HG02623 (cell line): ENCODE data around the gene PDXDC1.
"Not testable (repeated sequence)": the region's sequence is repeated elsewhere in the genome, so short reads cannot be mapped to it uniquely, and the experiment has no call there.

Experiments used
- ATAC-seq: cut with Tn5 transposase; IDR thresholded peaks from one replicate; pipeline ENCODE4 v1.9.1; 2021; ENCODE audit warnings: moderate library complexity; ENCODE audit not compliant: unreplicated experiment

PDXDC1 gene

DNA sequence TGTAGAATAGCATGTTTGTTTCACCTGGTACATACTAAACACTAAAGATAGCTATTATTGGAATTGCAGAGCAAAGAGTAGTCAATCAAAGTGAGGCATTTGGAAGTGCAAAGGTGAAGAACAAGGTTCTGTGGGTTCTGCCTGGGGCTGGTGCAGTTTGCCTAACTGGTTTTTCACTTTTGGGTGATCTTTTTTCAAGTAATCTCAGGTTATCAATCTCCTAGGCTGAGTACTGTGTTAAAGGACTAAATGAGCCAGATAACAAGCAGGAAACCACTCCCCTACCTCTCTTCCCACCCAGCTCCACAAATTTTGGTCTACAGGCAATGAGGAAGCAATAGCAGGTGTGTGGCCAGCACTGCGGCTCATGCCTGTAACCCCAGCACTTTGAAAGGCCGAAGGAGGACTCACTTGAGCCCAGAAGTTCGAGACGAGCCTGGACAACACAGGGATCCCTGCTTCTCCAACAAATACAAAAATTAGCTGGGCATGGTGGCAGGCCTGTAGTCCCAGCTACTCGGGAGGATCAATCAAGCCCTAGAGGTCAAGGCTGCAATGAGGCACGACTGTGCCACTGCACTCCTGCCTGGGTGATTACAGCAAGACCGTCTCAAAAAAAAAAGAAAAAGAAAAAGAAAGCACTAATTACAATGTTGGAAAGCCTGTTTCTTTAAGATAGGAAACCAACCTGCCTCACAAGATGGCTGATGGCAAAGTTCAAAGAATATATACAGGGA, 83.0 kb downstream of the PDXDC1 start:
- ATAC-seq, result no peak

DNA sequence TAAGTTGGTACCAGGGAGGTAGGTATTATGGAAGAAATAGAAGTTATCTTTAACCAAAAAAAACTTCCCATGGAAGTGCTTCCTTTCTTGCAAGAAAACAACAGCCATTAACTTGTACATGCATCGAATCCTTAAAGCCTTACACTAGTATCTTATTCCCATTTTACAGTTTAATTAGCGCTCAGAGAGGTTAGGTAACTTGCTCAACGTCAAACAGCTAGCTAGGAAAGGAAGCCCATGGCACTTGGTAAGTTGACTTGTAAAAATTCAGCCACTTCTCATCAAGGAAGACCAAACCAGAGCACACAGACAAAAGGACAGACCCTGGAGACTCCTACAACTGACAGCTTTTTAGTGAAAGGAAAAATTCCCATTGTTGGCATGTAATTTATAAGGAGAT, 84.5 kb downstream of the PDXDC1 start:
- ATAC-seq, result no peak

DNA sequence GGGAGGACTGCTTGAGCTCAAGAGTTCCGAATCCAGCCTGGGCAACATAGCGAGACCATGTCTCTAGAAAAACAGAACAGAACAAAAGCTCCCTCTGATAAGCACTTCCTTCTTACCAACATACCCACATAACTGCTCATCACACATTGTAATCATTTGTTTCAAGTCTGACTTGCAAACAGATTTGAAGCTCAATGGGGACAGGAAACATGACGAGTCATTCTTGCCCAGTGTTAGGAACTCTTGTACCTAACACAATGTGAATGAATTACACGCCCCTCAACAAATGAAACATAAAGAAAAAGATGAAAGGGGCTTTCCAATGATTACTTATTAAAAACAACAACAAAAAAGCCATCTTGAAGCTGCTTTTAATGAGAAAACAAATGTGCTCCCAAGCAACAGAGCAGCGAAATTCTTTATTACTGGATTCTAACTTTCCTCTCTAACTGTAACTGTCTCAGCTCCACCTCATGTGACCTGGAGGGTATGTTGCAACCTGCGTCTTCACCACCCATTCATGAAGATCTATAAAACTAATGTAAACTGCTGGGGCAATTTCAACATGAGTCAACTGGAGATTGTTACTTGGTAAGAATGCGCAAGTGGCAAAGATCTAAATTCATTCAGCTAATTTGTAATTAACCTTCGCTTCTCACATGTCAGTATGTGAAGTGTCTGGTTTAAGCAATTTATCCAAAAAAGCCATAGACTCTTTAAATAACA, 87.4 kb downstream of the PDXDC1 start:
- not testable (repeated sequence) for ATAC-seq

DNA sequence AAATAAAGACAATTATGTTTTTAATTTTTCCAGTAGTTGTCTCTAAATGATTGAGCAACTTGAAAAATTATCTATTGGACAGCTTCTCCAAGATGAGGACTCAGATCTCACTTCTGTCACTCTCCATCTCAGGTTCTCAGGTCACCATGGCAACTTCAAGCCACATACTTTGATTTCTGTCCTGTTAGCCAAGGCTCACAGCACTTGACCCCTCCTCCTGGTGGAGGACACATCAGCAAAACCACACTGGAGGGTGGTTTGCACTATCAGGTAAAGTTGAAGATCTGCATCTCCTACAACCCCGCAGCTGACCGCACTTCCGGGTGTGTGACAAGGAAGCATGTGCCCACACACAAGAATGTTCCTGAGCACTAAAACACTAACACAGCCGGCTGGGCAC, 91.1 kb downstream of the PDXDC1 start:
- ATAC-seq, result not testable (repeated sequence)

DNA sequence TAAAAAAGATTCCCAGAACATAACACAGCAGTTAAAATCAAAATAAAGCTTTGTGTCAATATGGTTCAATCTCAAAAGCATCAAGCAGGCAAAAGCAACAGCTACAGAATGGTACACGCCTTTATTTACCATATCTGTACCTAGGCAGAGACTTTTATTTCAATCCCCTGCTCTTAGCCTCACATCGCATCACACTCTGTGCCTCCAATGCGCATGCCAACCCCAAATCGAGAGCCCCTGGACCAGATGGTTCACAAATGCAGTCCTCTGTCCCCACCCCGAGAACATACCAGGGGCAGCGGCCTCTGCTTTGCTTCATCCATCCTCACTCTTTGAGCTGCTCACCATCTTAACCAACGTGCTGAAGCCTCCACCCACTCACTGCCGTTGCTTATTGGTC, 91.9 kb downstream of the PDXDC1 start:
- ATAC-seq, result not testable (repeated sequence)

DNA sequence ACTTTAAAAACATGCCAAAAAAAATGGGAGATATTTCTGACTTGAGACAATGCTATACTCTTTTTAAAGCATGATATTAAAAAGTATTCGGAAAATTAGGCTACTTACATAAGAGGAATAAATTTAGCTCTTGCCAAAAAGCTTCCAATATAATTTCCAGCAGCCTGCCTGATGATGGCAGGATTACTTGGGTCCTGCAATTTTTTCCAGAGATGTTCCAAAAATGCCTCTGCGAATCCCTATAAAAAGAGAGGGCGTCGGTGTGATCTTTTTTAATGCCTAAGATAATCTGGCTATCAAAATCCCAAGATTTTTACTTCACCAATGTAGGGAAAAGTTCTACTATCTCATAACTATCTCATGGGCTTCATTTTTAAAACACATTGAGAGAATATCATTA, 96.2 kb downstream of the PDXDC1 start:
- ATAC-seq, result not testable (repeated sequence)

DNA sequence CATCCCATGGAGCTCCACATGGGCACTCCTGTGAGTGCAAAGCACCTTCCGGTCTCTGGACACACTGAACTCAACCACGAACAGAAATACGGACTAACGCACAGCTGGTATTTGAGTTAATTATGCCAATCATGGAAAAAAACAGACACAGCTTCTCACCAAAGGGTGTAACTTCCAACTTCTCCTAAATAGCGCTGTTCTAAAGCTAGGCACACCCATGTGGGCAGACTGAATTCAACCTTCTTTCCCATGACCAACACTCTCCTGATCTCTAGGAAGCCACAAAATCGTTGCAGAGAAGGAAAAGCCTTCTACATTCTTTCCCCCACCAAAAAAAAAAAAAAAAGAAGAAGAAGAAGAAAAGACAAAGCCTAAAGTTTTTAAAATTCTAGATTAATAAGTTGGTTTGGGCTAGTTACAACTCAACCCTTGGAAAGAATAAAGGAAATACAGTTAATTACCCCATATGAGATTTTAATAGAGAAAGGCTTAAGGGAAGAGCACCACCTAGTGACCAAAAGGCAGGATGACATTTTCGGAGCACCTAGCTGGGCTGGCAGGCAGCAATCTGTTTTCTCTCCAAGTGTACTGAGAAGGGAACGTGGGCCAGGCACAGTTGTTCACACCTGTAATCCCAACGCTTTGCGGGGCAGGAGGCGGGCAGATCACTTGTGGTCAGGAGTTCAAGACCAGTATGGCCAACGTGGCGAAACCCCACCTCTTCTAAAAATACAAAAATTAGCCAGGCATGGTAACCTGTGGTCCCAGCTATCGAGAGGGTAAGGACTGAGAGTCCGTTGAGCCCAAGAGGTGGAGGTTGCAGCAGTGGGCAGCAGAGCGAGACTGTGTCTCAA, 97.3 kb downstream of the PDXDC1 start:
- ATAC-seq, result not testable (repeated sequence)

DNA sequence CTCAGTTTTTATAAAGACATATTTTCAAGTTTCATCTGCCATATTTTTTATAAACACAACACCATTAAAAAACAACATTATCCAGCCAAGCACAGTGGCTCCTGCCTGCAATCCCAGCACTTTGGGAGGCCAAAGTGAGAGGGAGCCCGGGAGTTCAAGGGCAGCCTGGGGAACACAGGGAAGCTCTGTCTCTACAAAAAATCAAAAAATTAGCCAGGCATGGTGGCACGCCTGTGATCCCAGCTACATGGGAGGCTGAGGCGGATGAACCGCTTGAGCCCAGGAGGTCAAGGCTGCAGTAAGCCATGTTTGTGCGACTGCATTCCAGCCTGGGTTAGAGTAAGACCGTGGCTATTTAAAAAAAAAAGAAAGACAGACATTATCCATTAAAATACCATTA, 98.3 kb downstream of the PDXDC1 start:
- no peak for ATAC-seq

DNA sequence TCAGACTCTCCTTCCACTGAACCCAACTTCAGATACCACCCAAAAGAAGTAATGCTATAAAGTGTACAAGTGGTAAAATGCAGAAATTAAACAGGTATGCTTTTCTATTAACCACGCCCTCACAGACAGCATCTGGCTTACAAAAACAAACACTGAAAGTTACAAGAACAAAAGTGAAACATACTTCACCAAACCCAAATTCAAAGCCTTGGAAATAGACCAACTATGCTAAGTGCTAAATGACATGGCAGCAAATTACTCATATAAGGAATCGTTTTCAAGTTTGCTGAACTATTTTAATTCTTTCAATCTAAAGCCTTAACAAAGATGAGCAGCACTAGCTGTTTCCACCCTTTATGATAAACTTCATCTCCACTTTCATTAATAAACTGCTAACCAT, 101.3 kb downstream of the PDXDC1 start:
- ATAC-seq, result not testable (repeated sequence)

DNA sequence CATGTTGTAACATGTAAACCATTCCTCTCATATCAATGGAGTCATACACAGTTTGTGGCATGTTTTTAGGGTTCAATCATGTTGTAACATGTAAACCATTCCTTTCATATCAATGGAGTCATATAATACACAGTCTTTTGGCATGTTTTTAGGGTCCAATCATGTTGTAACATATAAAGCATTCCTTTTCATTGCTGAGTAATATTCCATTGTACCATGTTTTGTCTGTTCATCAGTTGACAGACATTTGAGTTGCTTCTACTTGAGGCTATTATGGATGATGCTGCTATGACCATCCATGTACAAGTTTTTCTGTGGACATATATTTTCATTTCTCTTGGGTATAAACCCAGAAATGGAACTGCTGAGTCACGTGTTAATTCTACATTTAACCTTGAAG, 106.1 kb downstream of the PDXDC1 start:
- ATAC-seq, result not testable (repeated sequence)

DNA sequence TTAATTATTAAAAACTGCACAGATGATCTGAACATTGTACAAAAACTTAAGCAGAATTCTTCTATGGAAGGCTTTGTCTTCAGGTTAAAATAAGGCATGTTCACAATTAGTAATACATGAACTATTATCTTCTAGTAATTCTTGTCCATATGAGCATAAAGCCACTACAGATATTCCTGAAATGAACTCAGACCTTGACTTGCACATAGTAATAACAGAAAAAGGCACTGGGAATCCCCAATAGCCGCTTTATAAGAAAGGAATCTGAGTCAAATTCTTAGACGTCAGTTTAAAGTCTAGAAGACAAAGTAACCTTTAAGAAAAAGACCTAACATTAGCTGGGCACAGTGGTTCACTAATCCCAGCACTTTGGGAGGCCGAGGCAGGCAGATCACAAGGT, 108.0 kb downstream of the PDXDC1 start:
- ATAC-seq, result not testable (repeated sequence)

DNA sequence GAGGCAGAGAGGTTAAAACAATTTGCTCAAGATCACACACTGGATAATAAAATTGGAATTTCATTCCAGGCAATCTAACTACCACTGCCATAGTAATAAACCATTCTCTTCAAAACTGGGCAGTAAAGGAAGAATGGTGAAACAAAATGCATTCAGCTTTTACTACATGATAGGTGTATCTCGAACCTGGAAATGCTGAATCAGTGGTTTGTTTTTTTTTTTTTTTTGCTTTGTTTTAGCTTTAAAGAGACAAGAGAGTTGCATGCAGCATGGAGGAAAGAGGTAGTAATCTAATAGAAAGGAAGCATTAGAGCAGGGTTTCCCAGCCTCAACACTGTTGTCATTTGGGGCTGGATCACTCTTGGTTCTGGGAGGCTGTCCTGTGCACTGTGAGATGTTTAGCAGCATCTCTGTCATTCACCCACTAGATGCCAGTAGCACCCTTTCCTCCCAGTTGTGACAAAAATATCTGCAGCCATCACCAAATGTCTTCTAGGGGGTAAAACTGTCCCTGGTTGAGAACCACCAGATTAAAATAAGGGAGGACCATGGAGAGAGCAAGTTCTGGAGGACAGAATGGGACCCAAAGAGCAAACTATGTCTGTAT, 115.9 kb downstream of the PDXDC1 start:
- ATAC-seq, result not testable (repeated sequence)

DNA sequence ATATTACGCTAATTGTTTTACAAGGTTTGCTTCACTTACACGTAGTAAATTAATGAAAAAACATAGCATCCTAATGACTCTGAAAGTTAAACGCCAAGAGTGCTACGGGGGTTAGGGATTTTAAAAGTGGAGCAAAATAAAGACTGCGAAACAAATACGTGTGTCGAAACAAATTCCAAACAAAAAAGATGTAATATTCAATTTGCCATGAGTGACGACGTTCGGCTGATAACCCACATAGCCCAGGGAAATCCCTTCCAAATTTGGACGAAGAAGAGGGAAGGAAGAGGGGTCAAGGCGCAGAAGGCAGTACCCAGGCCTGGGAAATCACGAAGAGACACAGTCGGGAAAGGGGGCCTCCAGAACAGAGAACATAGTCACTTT, 118.7 kb downstream of the PDXDC1 start:
- not testable (repeated sequence) for ATAC-seq

DNA sequence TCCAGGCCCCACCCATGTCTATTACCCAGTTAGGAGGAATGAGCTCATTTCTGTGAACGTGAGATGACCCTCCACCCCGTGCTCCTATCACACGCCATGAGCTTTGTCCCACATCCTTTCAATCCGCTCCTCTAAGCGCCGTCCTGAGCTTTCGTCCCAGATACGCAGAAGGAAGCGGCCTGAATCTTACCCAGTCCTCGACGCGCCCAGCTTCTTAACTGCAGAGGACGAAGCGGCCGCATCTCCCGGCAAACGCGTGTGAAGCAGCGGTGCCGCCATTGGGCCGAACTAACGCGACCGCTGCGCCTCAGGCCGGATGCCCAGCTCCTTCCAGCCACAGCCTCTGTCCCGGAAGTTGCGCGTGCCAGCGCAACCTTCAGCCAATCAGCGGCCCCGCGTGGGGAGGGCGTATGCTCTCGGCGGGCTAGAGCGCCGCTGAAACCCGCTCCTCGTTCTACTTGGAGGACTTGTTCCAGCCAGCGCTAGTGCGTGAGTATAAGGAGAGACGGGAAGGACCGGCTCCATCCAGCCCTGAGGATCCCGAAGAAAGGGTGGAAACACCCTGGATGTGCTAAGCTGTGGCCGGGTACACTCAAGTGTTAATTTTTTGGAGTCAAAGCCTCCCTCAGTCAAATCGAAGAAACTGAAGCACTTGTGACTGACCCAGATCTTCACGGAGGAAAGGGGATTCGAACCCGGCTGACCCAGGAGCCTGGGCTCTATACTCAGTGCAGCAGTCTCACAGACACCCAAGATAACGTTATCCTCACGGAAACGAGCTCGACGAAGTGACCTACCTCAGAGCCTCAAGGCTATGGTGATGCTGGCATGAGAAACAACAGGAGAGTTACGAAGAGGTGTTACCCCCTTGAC, 119.4 kb downstream of the PDXDC1 start, which contains the start of gene RRN3:
RRN3 (minus strand) TSS at position 318 of the 873 bp plus-strand sequence; CDS start at position 279, 39 bp downstream.
- peak; percentile 98 for ATAC-seq

DNA sequence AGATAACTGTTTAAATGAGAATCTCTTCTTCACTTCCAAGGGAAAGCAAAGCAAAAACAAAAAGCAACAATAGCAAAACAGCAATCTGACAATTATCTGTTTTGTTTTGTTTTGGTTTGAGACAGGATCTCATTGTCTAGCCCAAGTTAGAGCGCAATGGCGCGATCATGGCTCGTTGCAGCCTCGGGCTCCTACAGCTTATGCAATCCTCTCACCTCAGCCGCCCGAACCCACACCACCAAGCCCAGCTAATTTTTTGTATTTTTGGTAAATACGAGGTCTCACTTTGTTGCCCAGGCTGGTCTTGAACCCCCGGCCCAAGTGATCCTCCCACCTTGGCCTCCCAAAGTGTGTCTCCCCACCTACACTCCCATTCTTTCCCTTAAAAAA, 121.8 kb downstream of the PDXDC1 start:
- ATAC-seq, result not testable (repeated sequence)

DNA sequence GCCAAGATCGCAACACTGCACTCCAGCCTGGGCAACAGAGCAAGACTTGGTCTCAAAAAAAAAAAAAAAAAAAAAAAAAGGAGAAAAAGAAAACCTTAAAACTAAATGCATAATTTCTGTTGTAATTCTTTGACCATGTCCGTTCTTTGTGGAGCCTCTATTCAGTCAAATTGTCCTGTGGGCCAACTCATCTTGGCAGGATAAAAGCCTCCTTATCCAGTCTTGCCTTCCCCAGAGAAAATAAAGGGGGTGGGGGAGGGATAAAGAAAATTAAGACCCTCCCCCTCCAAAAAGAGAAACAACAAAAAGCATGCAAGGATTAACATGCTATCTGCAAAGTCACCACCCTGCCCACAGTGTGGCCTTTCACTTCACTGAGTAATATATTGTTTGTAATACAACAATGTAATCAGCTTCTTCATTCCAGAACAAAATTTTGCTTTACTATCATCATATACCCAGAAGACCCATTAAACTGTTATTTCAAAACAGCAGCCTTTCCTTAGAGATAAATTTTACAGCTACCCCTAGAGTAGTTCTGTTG, 124.6 kb downstream of the PDXDC1 start:
- not testable (repeated sequence) for ATAC-seq

DNA sequence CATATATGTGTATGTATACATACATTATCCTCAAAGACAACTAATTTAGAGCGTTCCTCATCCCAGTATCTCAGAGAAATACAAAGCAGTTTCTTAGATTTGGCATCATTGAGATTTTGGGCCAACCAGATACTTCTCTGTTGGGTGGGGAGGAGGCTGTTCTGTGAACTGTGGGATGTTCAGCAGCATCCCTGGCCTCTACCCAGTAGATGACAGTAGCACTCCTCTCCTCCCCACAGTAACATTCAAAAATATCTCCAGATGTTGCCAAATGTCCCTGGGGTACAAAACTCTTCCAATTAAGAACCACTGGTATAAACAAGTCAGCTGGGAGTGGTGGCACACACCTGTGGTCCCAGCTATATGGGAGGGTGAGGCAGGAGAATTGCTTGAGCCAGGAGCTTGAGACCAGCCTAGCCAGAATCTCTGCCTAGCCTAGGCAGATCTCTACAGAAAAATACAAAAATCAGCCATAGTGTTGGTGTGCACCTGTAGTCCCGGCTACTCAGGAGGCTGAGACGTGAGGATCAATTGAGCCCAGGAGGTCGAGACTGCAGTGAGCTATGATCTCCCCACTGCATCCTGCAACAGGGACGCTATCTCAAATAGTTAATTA, 125.7 kb downstream of the PDXDC1 start:
- ATAC-seq, result not testable (repeated sequence)

DNA sequence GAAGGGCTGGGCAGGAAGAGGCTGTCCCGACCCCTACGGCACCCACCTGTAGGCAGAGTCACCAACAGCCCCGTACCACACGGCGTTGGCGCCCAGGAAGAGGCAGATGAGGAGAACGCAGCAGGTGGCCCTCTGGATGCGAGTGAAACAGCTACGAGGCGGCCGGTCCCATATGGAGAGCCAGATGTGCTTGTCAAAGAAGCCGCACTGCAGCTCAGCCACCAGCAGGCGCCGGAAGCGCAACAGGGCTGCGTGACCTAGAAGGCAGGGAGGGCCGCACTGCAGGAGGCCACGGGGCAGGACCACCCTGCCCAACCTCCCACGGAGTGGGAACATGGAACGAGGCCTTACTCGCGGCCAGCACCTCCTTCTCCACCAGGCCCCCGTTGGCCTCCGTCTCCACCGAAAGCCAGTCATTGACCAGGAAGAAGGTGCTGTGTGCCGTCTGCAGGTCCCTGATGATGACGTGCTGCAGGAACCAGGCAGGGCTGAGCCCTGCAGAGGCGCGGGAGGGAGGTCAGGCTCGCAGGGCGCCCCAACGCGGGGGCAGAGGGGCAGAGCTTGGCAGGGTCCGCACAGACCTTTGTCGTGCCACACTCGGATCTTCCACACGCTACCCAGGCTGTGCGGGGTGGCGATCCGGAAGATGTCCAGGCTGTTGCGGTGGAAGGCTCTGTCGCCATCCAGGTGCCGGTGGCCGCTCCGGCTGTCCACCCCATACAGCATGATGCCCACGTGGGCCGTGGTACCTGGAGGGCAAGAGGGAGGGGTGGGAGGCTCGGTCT, 153.0 kb downstream of the PDXDC1 start:
- not testable (repeated sequence) for ATAC-seq
